Epithelial cell of esophagus (primary cell): ENCODE data around the gene G3BP1.
"Not testable (repeated sequence)": the region's sequence is repeated elsewhere in the genome, so short reads cannot be mapped to it uniquely, and the experiment has no call there.

Experiments used
- DNase-seq: peaks from one replicate; pipeline ENCODE4 v3.0.0; 2010; ENCODE audit warnings: low read depth
- H3K4me3 ChIP-seq: 2 replicates; pipeline ENCODE4 v1.5.1; 2011; ENCODE audit warnings: mild to moderate bottlenecking, low read length, control low read depth
- TF ChIP-seq, protein P1 (sequence below): IDR thresholded peaks from 2 replicates; pipeline ENCODE4 v1.5.1; 2011; ENCODE audit warnings: low read depth, mild to moderate bottlenecking, low read length, control low read depth, inconsistent platforms; ENCODE audit not compliant: insufficient read depth; ENCODE audit errors: missing control alignments

G3BP1 gene

DNA sequence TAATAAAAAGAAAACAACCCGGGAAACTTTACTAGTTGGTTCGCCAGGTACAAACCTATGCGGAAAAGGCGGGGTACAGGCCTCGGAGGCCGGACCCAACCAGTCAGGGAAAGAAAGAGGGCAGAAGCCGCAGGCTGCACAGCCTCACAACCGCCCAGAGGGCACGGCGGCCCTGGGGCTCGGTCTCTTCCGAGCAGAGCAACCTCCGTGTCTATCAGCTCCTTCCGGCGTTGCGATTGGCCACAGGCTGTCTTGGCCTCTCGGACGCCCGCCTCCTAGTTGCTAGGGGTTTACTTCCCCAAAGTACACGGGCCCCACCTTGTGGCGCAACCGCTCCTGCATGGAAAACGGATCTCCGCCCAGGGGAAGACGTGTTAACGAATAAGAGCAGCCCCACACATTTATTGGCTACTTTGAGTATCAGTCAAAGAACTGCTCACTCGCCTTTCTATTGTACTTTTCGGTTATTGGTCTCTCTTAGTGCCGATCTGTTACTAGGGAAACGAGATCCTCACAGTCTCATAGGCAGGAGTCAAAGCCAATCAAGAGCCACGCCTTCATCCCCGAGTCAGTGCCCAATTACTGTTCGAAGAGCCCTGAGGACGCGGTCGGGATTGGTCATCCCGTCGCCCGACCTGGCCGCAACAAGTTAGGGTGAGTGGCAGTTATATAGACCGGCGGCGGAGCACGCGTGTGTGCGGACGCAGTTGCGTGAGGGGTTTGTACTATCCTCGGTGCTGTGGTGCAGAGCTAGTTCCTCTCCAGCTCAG is at the start of gene G3BP1:
G3BP1 (plus strand) TSS at position 696 of the 770 bp plus-strand sequence. CDS start 14,667 bp downstream, outside the sequence.
- peak within 1 kb of the TSS; percentile 93 for H3K4me3 ChIP-seq
- DNase-seq, result peak; percentile 100
- TF ChIP-seq, protein P1, sequence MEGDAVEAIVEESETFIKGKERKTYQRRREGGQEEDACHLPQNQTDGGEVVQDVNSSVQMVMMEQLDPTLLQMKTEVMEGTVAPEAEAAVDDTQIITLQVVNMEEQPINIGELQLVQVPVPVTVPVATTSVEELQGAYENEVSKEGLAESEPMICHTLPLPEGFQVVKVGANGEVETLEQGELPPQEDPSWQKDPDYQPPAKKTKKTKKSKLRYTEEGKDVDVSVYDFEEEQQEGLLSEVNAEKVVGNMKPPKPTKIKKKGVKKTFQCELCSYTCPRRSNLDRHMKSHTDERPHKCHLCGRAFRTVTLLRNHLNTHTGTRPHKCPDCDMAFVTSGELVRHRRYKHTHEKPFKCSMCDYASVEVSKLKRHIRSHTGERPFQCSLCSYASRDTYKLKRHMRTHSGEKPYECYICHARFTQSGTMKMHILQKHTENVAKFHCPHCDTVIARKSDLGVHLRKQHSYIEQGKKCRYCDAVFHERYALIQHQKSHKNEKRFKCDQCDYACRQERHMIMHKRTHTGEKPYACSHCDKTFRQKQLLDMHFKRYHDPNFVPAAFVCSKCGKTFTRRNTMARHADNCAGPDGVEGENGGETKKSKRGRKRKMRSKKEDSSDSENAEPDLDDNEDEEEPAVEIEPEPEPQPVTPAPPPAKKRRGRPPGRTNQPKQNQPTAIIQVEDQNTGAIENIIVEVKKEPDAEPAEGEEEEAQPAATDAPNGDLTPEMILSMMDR, result peak; percentile 67

DNA sequence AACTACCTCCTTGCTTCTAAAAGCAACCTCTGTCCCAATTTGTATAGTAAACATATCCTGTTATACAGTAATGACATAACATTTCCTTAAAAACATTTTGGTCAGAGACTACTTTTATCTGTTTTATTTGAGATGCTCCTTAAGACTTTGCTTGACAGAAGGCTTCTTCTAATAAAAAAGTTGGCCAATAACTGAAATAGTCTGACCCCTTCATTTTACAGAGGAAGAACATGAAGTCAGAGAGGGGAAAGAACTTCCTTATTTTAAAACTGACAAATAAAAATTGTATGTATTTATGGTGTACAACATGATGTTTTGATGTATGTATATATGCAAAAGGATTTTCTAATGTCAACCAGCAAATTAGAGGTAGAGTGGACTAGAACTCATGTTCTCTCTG is 49.2 kb upstream of the G3BP1 start:
- TF ChIP-seq, protein P1, result no peak
- no peak for DNase-seq
- no peak overlapping the region for H3K4me3 ChIP-seq

DNA sequence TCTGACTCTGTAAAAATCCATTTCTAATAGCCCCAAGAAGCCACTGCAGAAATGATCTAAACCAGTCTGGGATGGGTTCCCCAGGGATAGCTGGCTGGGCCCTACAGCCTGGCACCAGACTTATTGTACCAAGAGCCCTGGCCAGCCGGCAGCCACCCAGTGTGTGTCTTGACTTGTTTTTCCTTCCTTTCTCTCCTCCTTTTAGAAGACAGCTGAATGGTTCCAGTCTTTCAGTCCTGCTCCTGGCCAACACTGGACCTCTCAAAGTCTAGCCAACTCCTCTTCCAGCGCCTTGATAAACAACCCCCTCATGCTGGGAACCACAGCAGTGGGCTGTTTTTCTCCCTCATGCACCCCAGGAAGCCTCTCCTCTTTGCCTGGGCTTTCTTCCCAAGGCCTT is 47.4 kb upstream of the G3BP1 start:
- no peak for DNase-seq
- TF ChIP-seq, protein P1, result no peak
- H3K4me3 ChIP-seq, result no peak overlapping the region

DNA sequence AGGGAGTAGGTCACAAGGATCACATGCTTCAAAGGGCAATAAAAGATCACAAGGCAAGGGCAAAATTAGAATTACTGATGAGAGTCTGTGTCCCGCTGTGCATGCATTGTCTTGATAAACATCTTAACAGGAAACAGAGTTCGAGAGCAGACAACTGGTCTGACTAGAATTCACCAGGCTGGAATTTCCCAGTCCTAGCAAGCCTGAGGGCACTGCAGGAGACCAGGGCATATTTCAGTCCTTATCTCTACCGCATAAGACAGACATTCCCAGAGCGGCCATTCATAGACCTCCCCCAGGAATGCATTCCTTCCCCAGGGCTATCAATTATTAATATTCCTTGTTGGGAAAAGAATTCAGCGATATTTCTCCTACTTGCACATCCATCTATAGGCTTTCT is 42.2 kb upstream of the G3BP1 start:
- peak; percentile 41 for DNase-seq
- H3K4me3 ChIP-seq, result not testable (repeated sequence)

DNA sequence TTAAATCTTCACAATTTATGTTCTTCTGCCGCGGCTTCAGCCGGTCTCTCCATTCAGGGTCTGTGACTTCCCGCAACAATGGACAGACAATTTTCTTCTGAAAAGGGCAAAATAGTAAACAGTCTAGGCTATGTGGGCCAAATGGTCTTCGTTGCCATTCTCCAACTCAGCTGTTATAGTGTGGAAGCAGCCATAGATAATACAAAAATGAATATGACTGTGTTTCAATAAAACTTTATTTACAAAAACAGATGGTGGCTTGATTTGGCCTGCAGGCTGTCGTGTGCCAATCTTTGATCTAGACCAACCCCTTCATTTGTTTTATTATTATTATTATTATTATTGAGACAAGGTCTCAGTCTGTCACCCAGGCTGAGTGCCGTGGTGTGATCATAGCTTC is 41.4 kb upstream of the G3BP1 start:
- no peak for DNase-seq
- H3K4me3 ChIP-seq, result no peak overlapping the region
- TF ChIP-seq, protein P1, result no peak

DNA sequence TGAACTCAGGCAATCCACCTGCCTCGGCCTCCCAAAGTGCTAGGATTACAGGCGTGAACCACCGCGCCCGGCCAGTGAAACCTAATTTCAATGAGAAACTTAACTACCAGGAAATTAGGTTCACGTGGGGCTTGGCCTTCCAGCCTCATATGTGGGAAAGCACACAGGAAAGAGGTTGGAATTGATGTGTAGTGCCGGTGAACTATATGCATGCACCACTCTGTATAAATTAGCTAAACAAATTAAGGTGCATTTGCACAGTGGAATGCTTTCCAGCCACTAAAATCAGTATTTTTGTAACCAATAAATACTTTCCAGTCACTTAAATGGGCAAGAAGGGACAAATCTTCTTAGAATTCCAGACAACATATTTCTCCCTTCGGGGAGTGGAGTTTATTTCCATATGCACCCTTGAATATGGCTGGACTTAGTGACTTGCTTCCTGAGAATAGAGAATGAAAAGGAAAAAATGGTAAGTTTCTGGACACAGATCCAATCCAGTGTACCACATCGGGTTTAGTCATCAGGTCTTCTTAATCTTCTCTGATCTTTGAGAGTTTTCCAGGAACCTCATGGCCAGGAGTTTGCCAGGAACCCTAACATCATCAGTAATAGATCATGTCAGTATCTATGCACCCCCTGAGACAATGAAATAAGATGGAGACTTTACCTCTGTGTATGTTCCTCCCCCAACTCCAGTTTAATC is 38.2 kb upstream of the G3BP1 start:
- TF ChIP-seq, protein P1, result no peak
- no peak overlapping the region for H3K4me3 ChIP-seq
- no peak for DNase-seq

DNA sequence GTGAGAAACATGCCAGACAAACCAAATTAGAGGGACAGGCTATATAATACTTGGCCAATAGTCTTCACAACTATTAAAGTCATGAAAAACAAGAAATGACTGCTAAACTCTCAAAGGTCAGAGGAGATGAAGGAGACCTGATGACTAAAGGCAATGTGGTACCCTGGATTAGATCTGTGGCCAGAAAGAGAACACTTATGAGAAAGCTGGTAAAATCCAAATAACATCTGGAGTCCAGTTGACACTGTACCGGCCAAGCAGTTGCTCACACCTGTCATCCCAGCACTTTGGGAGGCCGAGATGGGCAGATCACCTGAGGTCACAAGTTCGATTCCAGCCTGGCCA is 37.7 kb upstream of the G3BP1 start:
- no peak for DNase-seq
- TF ChIP-seq, protein P1, result no peak
- H3K4me3 ChIP-seq, result no peak overlapping the region
